Measurements from ENCODE around the gene RAB22A. TPM values are rescaled to one million over a fixed set of nuclear protein-coding genes. Genes with fewer than 3 reads are reported as not detected.

The RAB22A gene
- total and polyA plus RNA-seq, 9 of the 15 experiments (the other 6 are each of a cell fraction or from before 2014, with no cell fraction given) = 1.1 to 8.0 (median 6.7) TPM

DNA sequence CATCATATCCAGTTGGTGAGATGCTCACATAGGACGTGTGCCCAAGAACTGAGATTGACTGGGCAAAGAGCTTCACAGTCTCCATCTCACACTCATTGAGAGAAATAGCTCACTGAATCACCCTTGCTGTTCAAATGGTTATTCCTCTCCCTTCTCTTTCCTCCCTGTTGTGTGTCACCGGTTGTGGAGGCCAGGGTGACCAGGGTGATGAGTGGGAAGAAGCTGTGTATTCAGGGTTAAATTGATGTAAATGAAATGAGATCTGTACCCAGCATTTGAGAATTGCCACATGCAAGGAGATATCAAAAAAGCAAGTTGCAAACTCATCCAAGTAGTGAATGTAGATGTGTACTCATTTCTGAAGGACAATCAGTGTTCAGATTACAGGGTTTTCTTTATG lies 43.0 kb downstream of the RAB22A start:
- Histone ChIP-seq H4K20me1 (replicated peaks; ENCODE audit: control insufficient read depth, insufficient read depth, low read length) (no peaks in the 10 kb centered on the region), H3K4me1 (replicated peaks in 1 of 2; ENCODE audit: control insufficient read depth in 2 of 2, insufficient read depth in 2 of 2, low read length in 2 of 2) (no peaks in the 10 kb centered on the region), H3K9ac (ENCODE audit: insufficient read depth in 1 of 2, low read depth in 2 of 2, low read length in 2 of 2) (no peak overlapping the region), H3K27ac (ENCODE audit: extremely low read depth, low read depth, low read length) (no peak overlapping the region), H3K36me3 (ENCODE audit: control insufficient read depth, insufficient read depth, low read length) (peaks cover 32% of the 10 kb centered on the region), H3K9me1 (ENCODE audit: control insufficient read depth, insufficient read depth, low read length) (no peaks in the 10 kb centered on the region), H3K9me3 (replicated peaks; ENCODE audit: control insufficient read depth, insufficient read depth, low read depth, low read length) (no peaks in the 10 kb centered on the region), H3K4me2 (ENCODE audit: insufficient read depth, low read length) (no peak overlapping the region), H3K27me3 (ENCODE audit: control insufficient read depth in 2 of 2, insufficient read depth in 2 of 2, low read length in 2 of 2) (no peaks in the 10 kb centered on the region), H2AFZ (ENCODE audit: low read depth, low read length) (no peak overlapping the region), H3K79me2 (ENCODE audit: control insufficient read depth, insufficient read depth, low read length) (no peaks in the 10 kb centered on the region), H3K4me3 (no peak overlapping the region)
- intact Hi-C loops (cut with micrococcal nuclease) (no loop called here), in situ Hi-C loops (cut with MboI) (no loop called here)
- POLR2A ChIA-PET = interaction anchor here (0.6 to 1.4 kb wide), 3 partner anchors 11 to 22 kb away, joined by 3 to 8 read pairs (median 3); no protein-coding TSS in a partner anchor
- DNase-seq (ENCODE audit: extremely low read depth in 1 of 4, low spot score in 3 of 4) (no peak), ATAC-seq (no peak), FAIRE-seq (no peak)
- WGBS (ENCODE audit: insufficient coverage, low coverage, missing lambda C conversion rate) = 65% methylated on average over 2 of the region's 2 CpGs
- BruUV-seq (replicated peaks) = no TSS peak
- CTCF ChIA-PET (ENCODE audit: low intra/inter-chr PET ratio) = no interaction called here
- TF ChIP-seq KAT8 (IDR thresholded peaks at IDR 0.05; ENCODE audit: low read depth) (no peak), PHF20 (IDR thresholded peaks at IDR 0.05; ENCODE audit: partially characterized antibody) (no peak), FOXJ3 (CRISPR knock-in tag; IDR thresholded peaks at IDR 0.05) (no peak), ZBTB7A (IDR thresholded peaks at IDR 0.05; ENCODE audit: borderline replicate concordance, control insufficient read depth, low read depth, low read length) (no peak), CEBPB (tag; IDR thresholded peaks at IDR 0.05) (no peak), TRIM24 (IDR thresholded peaks at IDR 0.05) (no peak), DMBX1 (CRISPR knock-in tag; IDR thresholded peaks at IDR 0.05; ENCODE audit: borderline replicate concordance) (no peak), ZNF76 (CRISPR knock-in tag; IDR thresholded peaks at IDR 0.05; ENCODE audit: borderline replicate concordance) (no peak), ZNF239 (CRISPR knock-in tag; IDR thresholded peaks at IDR 0.05) (no peak), MCM7 (IDR thresholded peaks at IDR 0.05) (no peak)
- TF ChIP-seq, protein P1, sequence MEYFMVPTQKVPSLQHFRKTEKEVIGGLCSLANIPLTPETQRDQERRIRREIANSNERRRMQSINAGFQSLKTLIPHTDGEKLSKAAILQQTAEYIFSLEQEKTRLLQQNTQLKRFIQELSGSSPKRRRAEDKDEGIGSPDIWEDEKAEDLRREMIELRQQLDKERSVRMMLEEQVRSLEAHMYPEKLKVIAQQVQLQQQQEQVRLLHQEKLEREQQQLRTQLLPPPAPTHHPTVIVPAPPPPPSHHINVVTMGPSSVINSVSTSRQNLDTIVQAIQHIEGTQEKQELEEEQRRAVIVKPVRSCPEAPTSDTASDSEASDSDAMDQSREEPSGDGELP (CRISPR knock-in tag; IDR thresholded peaks at IDR 0.05; ENCODE audit: borderline replicate concordance) = no peak
- TF ChIP-seq, protein P2, sequence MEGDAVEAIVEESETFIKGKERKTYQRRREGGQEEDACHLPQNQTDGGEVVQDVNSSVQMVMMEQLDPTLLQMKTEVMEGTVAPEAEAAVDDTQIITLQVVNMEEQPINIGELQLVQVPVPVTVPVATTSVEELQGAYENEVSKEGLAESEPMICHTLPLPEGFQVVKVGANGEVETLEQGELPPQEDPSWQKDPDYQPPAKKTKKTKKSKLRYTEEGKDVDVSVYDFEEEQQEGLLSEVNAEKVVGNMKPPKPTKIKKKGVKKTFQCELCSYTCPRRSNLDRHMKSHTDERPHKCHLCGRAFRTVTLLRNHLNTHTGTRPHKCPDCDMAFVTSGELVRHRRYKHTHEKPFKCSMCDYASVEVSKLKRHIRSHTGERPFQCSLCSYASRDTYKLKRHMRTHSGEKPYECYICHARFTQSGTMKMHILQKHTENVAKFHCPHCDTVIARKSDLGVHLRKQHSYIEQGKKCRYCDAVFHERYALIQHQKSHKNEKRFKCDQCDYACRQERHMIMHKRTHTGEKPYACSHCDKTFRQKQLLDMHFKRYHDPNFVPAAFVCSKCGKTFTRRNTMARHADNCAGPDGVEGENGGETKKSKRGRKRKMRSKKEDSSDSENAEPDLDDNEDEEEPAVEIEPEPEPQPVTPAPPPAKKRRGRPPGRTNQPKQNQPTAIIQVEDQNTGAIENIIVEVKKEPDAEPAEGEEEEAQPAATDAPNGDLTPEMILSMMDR (IDR thresholded peaks at IDR 0.05 in 2 of 3, conservative IDR thresholded peaks at IDR 0.05 in 1 of 3; ENCODE audit: insufficient read depth in 2 of 3, low read depth in 1 of 3, low read length in 3 of 3) = no peak
- TF ChIP-seq, protein P3, sequence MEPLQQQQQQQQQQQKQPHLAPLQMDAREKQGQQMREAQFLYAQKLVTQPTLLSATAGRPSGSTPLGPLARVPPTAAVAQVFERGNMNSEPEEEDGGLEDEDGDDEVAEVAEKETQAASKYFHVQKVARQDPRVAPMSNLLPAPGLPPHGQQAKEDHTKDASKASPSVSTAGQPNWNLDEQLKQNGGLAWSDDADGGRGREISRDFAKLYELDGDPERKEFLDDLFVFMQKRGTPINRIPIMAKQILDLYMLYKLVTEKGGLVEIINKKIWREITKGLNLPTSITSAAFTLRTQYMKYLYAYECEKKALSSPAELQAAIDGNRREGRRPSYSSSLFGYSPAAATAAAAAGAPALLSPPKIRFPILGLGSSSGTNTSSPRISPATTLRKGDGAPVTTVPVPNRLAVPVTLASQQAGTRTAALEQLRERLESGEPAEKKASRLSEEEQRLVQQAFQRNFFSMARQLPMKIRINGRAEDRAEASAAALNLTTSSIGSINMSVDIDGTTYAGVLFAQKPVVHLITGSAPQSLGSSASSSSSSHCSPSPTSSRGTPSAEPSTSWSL (CRISPR knock-in tag; IDR thresholded peaks at IDR 0.05; ENCODE audit: borderline replicate concordance) = no peak
